Measurements from ENCODE around the gene TBC1D2. TPM values are rescaled to one million over a fixed set of nuclear protein-coding genes. Genes with fewer than 3 reads are reported as not detected.

The TBC1D2 gene
- total RNA-seq, 1 experiment from 2014 or later: 4.5 TPM

DNA sequence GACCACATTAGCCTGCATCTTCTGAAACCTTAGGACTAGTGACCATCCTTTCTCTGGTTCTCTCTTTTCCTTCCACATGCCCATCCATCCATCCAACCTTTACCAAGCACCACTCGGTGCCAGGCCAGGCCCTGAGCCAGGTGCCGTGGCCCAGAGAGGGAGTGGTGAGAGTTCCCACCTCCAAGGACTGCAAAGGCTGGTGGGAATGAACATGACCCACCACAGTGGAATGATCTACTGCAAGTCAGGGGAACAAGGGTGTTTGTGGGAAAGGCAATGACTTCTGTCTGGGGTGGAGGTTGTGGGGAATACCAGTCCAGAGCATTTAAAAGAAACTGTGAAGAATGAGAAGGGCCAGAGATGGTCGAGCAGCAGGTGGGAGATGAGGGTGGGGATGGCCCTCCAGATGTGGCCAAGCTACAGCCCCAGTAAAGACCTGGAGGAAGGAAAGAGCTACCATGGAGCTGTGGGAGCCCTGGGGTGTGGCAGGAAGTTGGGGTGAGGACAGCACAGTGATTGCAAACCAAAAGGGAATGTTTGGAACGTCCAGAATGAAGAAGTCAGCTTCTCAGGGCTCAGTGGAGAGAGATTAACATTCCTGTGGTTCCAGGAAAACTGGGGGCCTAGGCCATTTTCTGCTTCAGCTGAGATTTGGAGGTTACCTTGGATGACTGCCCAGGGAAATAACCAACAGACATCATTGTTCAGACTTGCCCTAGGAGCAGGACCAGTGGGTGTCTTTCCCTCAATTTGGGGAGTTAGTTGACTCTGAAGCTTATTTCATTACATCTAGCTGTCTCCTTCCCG, 32.4 kb downstream of the TBC1D2 start:
- Histone ChIP-seq H3K27me3 (ENCODE audit: control insufficient read depth, insufficient read depth, low read length) (no peaks in the 10 kb centered on the region), H3K4me3 (ENCODE audit: insufficient read depth, low read depth, low read length) (no peak overlapping the region), H3K36me3 (replicated peaks; ENCODE audit: control insufficient read depth, insufficient read depth, low read length) (peaks cover 2% of the 10 kb centered on the region)
- DNase-seq: peak; percentile 20

DNA sequence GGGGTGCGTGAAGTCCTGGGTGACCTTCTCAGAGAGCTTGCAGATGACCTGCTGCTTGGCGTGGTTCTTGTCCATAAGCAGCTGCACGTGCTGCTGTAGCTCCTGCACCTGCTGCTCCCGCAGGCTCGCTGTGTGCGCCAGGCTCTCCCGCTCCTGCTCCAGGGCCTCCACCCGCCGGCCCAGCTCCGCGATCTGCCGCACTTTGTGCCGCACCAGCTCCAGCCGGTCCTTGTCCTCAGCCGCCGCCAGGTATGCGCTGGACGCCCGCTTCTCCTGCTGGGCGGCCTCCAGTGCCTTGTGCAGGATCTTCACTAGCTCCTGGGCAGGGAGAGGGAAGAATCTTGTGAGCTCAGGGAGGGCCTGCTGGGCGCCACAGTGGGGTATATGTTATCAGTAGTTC, 34.5 kb downstream of the TBC1D2 start:
- Histone ChIP-seq H3K27me3 (ENCODE audit: control insufficient read depth, insufficient read depth, low read length) (no peaks in the 10 kb centered on the region), H3K36me3 (replicated peaks; ENCODE audit: control insufficient read depth, insufficient read depth, low read length) (peaks cover 2% of the 10 kb centered on the region), H3K4me3 (ENCODE audit: insufficient read depth, low read depth, low read length) (no peak overlapping the region)
- DNase-seq: peak; percentile 50

DNA sequence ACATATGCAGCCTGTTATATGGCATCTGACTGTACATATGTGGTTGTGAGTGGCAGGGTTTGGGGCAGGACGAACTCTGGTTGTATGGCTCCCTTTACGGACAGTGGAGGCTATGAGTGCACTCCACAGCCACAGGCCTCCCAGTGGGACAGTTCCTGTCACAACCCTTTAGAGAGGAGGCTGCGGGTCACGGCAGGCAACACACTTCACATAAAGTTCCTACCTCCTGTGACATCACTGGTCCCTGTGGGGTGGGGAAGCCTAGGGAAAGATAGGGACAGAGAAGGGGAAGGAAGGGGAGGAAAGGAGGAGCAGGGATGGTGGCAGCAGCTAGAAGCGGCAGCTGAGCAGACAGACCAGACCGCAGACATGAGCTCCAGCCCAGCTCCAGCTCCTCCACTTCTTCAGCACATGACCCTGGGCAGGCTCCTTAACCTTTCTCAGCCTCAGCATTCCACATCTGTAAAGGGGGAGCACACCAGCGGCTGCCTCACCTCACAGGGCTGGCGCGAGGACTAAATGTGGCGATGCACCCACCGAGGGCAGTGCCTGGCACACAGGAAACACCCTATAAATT, 35.6 kb downstream of the TBC1D2 start:
- no peaks in the 10 kb centered on the region for H3K27me3 ChIP-seq (ENCODE audit: control insufficient read depth, insufficient read depth, low read length)
- H3K4me3 ChIP-seq (ENCODE audit: insufficient read depth, low read depth, low read length): no peak overlapping the region
- peak; percentile 51 for DNase-seq
- peaks cover 4% of the 10 kb centered on the region for H3K36me3 ChIP-seq (replicated peaks; ENCODE audit: control insufficient read depth, insufficient read depth, low read length)

DNA sequence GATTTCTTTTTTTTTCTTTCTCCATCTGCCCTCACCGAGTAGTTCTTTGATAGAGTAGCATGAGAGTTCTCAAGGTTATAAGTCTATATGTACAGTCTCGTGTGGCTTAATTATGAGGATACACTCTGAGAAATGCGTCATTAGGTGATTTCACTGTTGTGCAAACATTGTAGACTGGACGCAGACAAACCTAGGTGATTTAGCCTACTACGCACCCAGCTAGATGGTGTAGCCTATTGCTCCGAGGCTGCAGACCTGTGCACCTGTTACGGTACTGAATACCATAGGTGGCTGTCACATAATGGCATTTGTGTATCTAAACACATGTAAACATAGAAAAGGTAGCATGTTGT, 36.1 kb downstream of the TBC1D2 start:
- Histone ChIP-seq H3K4me3 (ENCODE audit: insufficient read depth, low read depth, low read length) (no peak overlapping the region), H3K27me3 (ENCODE audit: control insufficient read depth, insufficient read depth, low read length) (no peaks in the 10 kb centered on the region), H3K36me3 (replicated peaks; ENCODE audit: control insufficient read depth, insufficient read depth, low read length) (peaks cover 2% of the 10 kb centered on the region)
- no peak for DNase-seq

DNA sequence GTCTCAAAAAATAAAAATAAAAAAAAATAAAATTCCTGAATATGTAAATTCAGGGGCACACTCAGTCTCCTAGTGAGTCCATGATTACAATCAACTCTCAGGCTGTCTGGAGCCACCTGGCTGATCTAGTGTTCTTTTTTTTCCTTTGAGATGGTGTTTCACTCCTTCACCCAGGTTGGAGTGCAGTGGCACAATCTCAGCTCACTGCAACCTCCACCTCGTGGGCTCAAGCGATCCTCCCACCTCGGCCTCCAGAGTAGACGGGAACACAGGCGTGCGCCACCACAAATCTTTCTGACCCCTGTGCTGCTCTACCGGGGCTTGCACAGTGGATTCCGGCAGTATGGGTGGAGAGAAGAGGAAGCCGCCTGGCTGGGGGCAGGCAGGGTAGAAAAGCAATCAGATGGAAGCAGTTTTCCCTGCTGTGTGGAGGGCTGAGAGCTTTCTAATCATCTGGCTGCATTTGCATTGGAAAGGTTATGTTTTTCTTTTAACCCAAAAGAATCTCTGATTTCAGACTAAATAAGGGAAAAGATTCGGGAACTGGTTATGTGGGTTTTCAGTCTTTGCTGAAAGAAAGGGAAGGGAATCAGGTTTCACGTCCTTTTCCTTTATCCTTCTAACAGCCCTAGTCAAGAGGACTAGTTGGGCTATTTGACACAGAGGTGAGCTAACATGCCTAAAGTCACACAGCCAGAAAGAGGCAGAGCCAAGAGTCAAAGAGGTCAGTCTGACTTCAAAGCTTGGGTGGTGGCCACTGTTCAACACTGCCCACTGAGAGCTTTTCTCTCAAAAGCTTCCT, 36.7 kb downstream of the TBC1D2 start:
- Histone ChIP-seq H3K4me3 (ENCODE audit: insufficient read depth, low read depth, low read length) (no peak overlapping the region), H3K27me3 (ENCODE audit: control insufficient read depth, insufficient read depth, low read length) (no peaks in the 10 kb centered on the region), H3K36me3 (replicated peaks; ENCODE audit: control insufficient read depth, insufficient read depth, low read length) (peaks cover 2% of the 10 kb centered on the region)
- DNase-seq: peak; percentile 84

DNA sequence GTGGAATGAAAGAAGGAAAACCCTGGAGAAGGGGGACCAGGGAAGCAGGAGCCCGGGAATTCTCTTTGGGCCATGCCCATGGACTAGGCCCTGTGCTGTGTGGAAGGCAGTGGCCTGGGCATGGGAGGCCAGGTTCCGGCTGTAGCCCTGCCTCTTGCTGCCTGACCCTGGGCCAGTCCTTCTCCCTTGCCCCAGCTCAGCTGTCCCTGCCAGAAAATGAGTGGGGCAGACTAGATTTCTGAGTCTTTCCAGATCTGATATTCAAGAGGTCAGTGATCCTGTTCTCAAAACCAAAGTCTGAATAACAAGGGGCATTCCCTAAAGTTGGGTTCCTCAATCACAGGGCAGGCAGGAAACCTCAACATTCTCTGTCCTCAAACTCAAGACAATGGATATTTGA, 38.2 kb downstream of the TBC1D2 start:
- Histone ChIP-seq H3K27me3 (ENCODE audit: control insufficient read depth, insufficient read depth, low read length) (no peaks in the 10 kb centered on the region), H3K36me3 (replicated peaks; ENCODE audit: control insufficient read depth, insufficient read depth, low read length) (peaks cover 2% of the 10 kb centered on the region), H3K4me3 (ENCODE audit: insufficient read depth, low read depth, low read length) (no peak overlapping the region)
- peak; percentile 19 for DNase-seq

DNA sequence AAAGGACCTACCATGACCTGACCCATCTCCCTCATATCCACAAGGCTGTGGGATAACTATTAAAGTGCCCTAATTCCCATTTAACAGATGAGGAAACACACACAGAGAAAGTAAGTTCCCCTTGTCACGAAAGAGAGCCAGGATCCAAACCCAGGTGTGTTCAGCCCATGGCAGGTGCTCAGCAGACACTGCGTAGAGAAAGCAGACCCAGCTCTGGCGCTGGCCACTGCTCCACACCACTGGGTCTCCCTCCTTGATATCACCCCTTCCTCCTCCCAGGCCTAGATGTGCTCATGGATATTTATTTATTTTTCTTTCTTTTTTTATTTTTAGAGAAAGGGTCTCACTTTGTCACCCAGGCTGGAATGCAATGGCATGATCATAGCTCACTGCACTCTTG, 39.1 kb downstream of the TBC1D2 start:
- DNase-seq: no peak
- Histone ChIP-seq H3K27me3 (ENCODE audit: control insufficient read depth, insufficient read depth, low read length) (no peaks in the 10 kb centered on the region), H3K36me3 (replicated peaks; ENCODE audit: control insufficient read depth, insufficient read depth, low read length) (peaks cover 1% of the 10 kb centered on the region), H3K4me3 (ENCODE audit: insufficient read depth, low read depth, low read length) (no peak overlapping the region)

DNA sequence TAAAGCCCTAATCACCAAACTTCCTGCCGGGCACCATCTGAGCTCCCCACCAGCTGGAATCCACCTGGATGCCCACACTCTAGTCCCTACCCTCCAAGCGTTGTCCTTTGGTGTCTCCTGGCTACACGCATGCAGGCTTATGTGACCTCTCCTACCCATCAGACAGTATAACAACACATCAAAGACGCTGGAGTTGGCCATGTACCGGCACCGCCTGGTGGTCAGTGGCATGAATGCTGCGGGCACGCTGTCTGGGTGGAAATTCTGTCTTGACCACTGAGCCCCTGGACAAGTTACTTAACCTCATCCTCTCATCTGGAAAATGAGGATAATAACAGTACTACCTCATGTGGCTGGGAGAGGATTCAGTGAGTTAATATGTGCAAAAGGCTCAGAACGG, 39.6 kb downstream of the TBC1D2 start:
- peak; percentile 88 for DNase-seq

DNA sequence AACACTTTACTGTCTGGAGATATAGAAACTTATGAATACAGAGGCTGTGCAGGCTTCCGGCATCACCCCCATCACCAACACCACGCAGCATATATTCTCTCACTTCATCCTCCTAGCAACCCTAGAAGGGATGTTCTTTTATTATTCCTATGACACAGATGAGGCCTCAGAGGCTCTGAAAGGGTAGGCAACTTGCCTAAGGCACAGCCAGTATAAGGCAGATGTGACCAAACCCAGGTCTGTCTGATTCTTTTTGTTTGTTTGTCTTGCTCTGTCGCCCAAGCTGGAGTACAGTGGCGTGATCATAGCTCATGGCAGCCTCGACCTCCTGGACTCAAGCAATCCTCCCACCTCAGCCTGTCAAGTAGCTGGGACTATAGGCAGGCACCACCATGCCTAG, 40.2 kb downstream of the TBC1D2 start:
- DNase-seq: peak; percentile 15
- Histone ChIP-seq H3K27me3 (ENCODE audit: control insufficient read depth, insufficient read depth, low read length) (no peaks in the 10 kb centered on the region), H3K36me3 (replicated peaks; ENCODE audit: control insufficient read depth, insufficient read depth, low read length) (peaks cover 2% of the 10 kb centered on the region; the same call in 1 of the 2 replicates), H3K4me3 (ENCODE audit: insufficient read depth, low read depth, low read length) (no peak overlapping the region)

More for the DNA sequence above, 39.6 kb downstream of the TBC1D2 start:
- Histone ChIP-seq H3K27me3 (ENCODE audit: control insufficient read depth, insufficient read depth, low read length) (no peaks in the 10 kb centered on the region), H3K36me3 (replicated peaks; ENCODE audit: control insufficient read depth, insufficient read depth, low read length) (peaks cover 2% of the 10 kb centered on the region), H3K4me3 (ENCODE audit: insufficient read depth, low read depth, low read length) (no peak overlapping the region)

DNA sequence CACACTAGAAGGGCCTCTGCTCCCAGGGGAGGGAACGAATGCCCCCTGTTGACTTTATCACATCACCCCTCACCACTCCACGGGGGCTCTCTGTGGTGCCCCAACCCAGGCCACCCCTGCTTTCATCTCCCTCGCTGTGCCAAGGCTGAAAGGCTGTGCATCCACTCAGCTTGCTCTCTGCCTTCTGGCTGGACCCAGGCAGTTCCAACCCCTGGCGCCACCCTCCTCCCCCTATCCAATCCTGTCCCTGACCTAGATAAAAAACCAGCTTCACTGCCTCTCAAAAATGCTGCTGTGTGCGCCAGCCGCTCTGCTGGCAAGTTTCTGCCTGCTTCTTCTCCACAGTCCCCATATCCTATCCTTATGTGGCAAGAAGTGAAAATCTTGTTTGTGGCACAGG, 40.6 kb downstream of the TBC1D2 start:
- H3K4me3 ChIP-seq (ENCODE audit: insufficient read depth, low read depth, low read length): no peak overlapping the region

DNA sequence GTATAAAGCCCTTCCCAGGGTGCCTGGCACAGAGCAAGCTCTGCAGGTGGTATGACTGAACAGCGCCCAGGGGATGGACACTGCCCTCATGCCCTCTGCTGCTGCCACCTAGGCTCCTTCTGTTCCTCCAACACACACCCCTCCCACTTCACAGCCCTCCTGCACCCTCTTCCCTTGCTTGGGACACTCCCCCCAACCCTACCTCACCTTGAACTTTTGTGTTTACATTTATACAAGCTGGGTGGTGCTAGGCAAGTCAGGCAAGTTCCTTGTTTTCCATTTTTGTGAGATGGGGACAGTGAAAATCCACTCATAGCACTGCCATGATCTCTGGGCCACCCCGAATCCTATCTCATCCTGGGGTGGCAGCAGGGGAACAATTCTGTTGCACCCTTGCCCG, 44.2 kb downstream of the TBC1D2 start:
- H3K4me3 ChIP-seq (ENCODE audit: insufficient read depth, low read depth, low read length): no peak overlapping the region
- DNase-seq: no peak
- H3K36me3 ChIP-seq (replicated peaks; ENCODE audit: control insufficient read depth, insufficient read depth, low read length): peaks cover 4% of the 10 kb centered on the region; the same call in 1 of the 2 replicates
- no peaks in the 10 kb centered on the region for H3K27me3 ChIP-seq (ENCODE audit: control insufficient read depth, insufficient read depth, low read length)

More for the DNA sequence above, 40.6 kb downstream of the TBC1D2 start:
- peaks cover 2% of the 10 kb centered on the region; the same call in 1 of the 2 replicates for H3K36me3 ChIP-seq (replicated peaks; ENCODE audit: control insufficient read depth, insufficient read depth, low read length)
- no peaks in the 10 kb centered on the region for H3K27me3 ChIP-seq (ENCODE audit: control insufficient read depth, insufficient read depth, low read length)
- DNase-seq: no peak

DNA sequence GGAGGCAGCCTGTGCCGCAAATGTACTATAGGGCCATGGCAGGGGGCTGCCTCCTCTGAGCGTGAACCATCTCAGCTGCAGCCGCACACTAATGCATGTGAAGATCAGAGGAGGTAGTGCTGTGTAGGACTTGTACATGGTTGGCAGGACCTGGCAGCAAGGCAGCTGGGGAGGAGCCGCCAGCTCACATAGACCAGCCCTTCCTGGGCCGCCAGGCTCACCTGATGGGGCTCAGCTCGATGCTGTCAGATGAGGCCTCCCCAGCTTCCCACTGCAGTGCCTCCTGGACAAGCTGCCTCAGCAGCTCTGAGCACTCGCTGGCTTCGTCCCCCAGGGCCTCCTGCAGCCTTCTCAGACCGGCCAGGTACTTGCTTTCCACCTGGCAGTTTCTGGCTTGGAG, 45.0 kb downstream of the TBC1D2 start:
- H3K36me3 ChIP-seq (replicated peaks; ENCODE audit: control insufficient read depth, insufficient read depth, low read length): peaks cover 4% of the 10 kb centered on the region; the same call in 1 of the 2 replicates
- DNase-seq: no peak
- H3K27me3 ChIP-seq (ENCODE audit: control insufficient read depth, insufficient read depth, low read length): no peaks in the 10 kb centered on the region
- no peak overlapping the region for H3K4me3 ChIP-seq (ENCODE audit: insufficient read depth, low read depth, low read length)

DNA sequence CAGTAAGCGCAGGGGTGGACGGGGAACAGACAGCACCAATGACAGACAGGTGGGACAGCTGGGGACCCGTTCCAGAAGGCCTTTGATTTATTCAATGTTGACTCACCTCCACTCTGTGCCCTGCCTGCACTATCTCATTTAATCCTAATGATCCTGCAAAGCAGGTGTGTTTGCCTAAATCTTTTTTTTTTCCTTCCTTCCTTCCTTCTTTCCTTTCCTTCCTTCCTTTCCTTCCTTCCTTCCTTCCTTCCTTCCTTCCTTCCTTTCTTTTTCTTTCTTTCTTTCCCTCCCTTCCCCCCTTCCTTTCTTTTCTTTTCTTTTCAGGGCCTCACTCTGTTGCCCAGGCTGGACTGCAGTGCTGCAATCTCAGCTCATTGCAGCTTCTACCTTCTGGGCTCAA, 45.9 kb downstream of the TBC1D2 start:
- Histone ChIP-seq H3K36me3 (replicated peaks; ENCODE audit: control insufficient read depth, insufficient read depth, low read length) (peaks cover 2% of the 10 kb centered on the region; the same call in 1 of the 2 replicates), H3K4me3 (ENCODE audit: insufficient read depth, low read depth, low read length) (no peak overlapping the region), H3K27me3 (ENCODE audit: control insufficient read depth, insufficient read depth, low read length) (no peaks in the 10 kb centered on the region)
- no peak for DNase-seq

DNA sequence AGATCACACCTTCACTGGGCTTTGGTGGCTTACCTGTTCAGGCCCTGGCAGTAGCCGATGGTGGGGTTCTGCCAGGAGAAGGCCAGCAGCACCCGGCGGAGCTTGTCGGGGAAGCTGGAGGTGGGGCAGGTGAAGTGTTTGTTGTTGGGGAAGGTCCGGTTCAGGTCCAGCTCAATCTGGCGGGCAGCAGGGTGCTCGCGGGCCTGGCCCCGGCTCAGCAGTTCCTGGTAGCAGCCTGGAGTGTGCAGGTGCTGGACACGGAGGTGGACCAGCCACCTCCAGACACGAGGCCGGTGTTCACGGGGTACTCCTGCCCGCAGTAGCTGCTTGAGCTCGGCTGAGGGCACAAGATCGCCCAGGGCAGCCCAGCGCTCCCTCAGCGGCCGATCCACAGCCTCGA, 46.8 kb downstream of the TBC1D2 start:
- Histone ChIP-seq H3K4me3 (ENCODE audit: insufficient read depth, low read depth, low read length) (no peak overlapping the region), H3K27me3 (ENCODE audit: control insufficient read depth, insufficient read depth, low read length) (no peaks in the 10 kb centered on the region), H3K36me3 (replicated peaks; ENCODE audit: control insufficient read depth, insufficient read depth, low read length) (peaks cover 2% of the 10 kb centered on the region; the same call in 1 of the 2 replicates)
- no peak for DNase-seq

DNA sequence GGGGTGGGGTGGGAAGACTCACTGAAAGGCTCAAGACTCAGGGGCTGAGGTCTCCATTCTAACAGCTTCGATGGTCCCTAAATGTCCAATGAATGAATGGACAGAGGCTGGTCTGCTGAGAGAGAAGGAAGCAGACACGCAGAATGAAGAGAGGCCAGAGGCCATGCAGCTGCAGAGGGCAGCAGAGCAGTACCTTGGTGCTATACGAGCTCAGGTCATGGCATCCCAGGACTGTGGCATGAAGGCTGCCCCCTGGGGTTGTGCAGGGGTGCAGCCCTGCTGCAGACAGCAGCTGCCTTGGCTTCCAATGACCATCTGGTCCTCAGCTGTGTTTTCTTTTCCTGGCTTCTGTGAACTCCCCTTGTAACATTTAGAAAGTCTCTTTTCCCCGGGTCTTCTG, 47.8 kb downstream of the TBC1D2 start:
- H3K36me3 ChIP-seq (replicated peaks; ENCODE audit: control insufficient read depth, insufficient read depth, low read length): peaks cover 2% of the 10 kb centered on the region; the same call in 1 of the 2 replicates
- H3K4me3 ChIP-seq (ENCODE audit: insufficient read depth, low read depth, low read length): no peak overlapping the region
- DNase-seq: no peak
- no peaks in the 10 kb centered on the region for H3K27me3 ChIP-seq (ENCODE audit: control insufficient read depth, insufficient read depth, low read length)
